Measurements from ENCODE around the gene NADSYN1.

The NADSYN1 gene

GRCh38 chr11:71451596-71452198 is 1.3 kb upstream of the NADSYN1 start:
- peak; percentile 27 to 46 for DNase-seq

GRCh38 chr11:71452199-71453036 is 585 bp upstream of the NADSYN1 start:
- DNase-seq: peak; percentile 63 to 85

GRCh38 chr11:71453918-71454304 is 908 bp downstream of the NADSYN1 start:
- DNase-seq: no peak

- DNase-seq: peak; percentile 32 to 69
Measured at GRCh38 chr11:71454470-71455113, 1.6 kb downstream of the NADSYN1 start.

GRCh38 chr11:71456294-71456693 is 3.3 kb downstream of the NADSYN1 start:
- no peak for DNase-seq

- no peak for DNase-seq
Measured at GRCh38 chr11:71456831-71457230, 3.8 kb downstream of the NADSYN1 start.

GRCh38 chr11:71458146-71459070 is 5.4 kb downstream of the NADSYN1 start:
- DNase-seq: no peak

- no peak for DNase-seq
Measured at GRCh38 chr11:71459076-71459766, 6.2 kb downstream of the NADSYN1 start.

GRCh38 chr11:71459767-71460320 is 6.8 kb downstream of the NADSYN1 start:
- no peak for DNase-seq

GRCh38 chr11:71461696-71462095 is 8.7 kb downstream of the NADSYN1 start:
- DNase-seq: no peak

- no peak for DNase-seq
Measured at GRCh38 chr11:71462726-71463125, 9.7 kb downstream of the NADSYN1 start.

- no peak for DNase-seq
Measured at GRCh38 chr11:71463331-71464211, 10.6 kb downstream of the NADSYN1 start.

GRCh38 chr11:71465054-71465453 is 12.1 kb downstream of the NADSYN1 start:
- DNase-seq: no peak

- no peak for DNase-seq
Measured at GRCh38 chr11:71466358-71466757, 13.4 kb downstream of the NADSYN1 start.

- DNase-seq: no peak
Measured at GRCh38 chr11:71467164-71467563, 14.2 kb downstream of the NADSYN1 start.

- no peak for DNase-seq
Measured at GRCh38 chr11:71470946-71471345, 17.9 kb downstream of the NADSYN1 start.

GRCh38 chr11:71472357-71472885 is 19.4 kb downstream of the NADSYN1 start:
- no peak for DNase-seq

- no peak for DNase-seq
Measured at GRCh38 chr11:71472941-71473792, 20.2 kb downstream of the NADSYN1 start.

- DNase-seq: no peak
Measured at GRCh38 chr11:71473793-71474080, 20.7 kb downstream of the NADSYN1 start.
